GM12874 (cell line): ENCODE results near the gene MED8.

Source experiments
- CTCF ChIP-seq: IDR thresholded peaks from 2 replicates; pipeline ENCODE4 v1.5.1; 2011; ENCODE audit warnings: low read depth, mild to moderate bottlenecking, control low read depth, low read length, moderate library complexity; ENCODE audit not compliant: insufficient read depth

Gene MED8

GRCh38 chr1:43359696-43360095 lies 29.9 kb downstream of the MED8 start:
- no peak for TF ChIP-seq CTCF

- no peak for TF ChIP-seq CTCF
These were observed 30.6 kb downstream of the MED8 start, which contains the start of gene CDC20 for GRCh38 chr1:43358746-43359693. CDC20 (plus strand) TSS chr1:43358981; CDS start chr1:43359216, 235 bp downstream.

GRCh38 chr1:43358121-43358745 lies 31.4 kb downstream of the MED8 start:
- peak; percentile 50; the same call in 1 of the 2 replicates for TF ChIP-seq CTCF

- no peak for TF ChIP-seq CTCF
These were observed 32.3 kb downstream of the MED8 start for GRCh38 chr1:43357251-43357650.

GRCh38 chr1:43354936-43355335 lies 34.7 kb downstream of the MED8 start:
- no peak for TF ChIP-seq CTCF

GRCh38 chr1:43354471-43354870 lies 35.1 kb downstream of the MED8 start:
- no peak for TF ChIP-seq CTCF

GRCh38 chr1:43352881-43353280 lies 36.7 kb downstream of the MED8 start:
- TF ChIP-seq CTCF, result no peak
